Measurements from ENCODE around the gene PSAPL1. TPM values are rescaled to one million over a fixed set of nuclear protein-coding genes. Genes with fewer than 3 reads are reported as not detected.

PSAPL1 gene
- total and polyA plus RNA-seq, 4 donors: not detected

- Histone ChIP-seq H3K27me3 (ENCODE audit: control insufficient read depth in 4 of 4, insufficient read depth in 4 of 4, low read length in 3 of 4) (no peaks in the 10 kb centered on the region), H3K36me3 (ENCODE audit: control insufficient read depth in 4 of 4, insufficient read depth in 3 of 4, low read depth in 1 of 4, low read length in 3 of 4) (no peaks in the 10 kb centered on the region), H3K4me3 (ENCODE audit: low read depth in 1 of 3, low read length in 3 of 3) (no peak overlapping the region), H3K9me3 (ENCODE audit: control insufficient read depth in 4 of 4, low read length in 3 of 4) (no peaks in the 10 kb centered on the region), H3K27ac (ENCODE audit: low read depth in 1 of 2, low read length in 2 of 2) (no peak overlapping the region), H3K4me1 (ENCODE audit: control insufficient read depth in 4 of 4, insufficient read depth in 4 of 4, low read length in 3 of 4) (no peaks in the 10 kb centered on the region), H3K9ac (ENCODE audit: low read depth in 1 of 2, low read length in 2 of 2) (no peak overlapping the region)
- TF ChIP-seq YY1 (IDR thresholded peaks at IDR 0.05) (no peak), RXRA (IDR thresholded peaks at IDR 0.05) (no peak), REST (IDR thresholded peaks at IDR 0.05) (no peak), MAX (IDR thresholded peaks at IDR 0.05) (no peak), SP1 (IDR thresholded peaks at IDR 0.05) (no peak), NR2F2 (IDR thresholded peaks at IDR 0.05) (no peak), FOXA2 (IDR thresholded peaks at IDR 0.05) (no peak), GABPA (IDR thresholded peaks at IDR 0.05 in 1 of 2, conservative IDR thresholded peaks at IDR 0.05 in 1 of 2) (no peak), HNF4G (IDR thresholded peaks at IDR 0.05) (no peak), TAF1 (conservative IDR thresholded peaks at IDR 0.05) (no peak), ZBTB33 (IDR thresholded peaks at IDR 0.05) (no peak), RAD21 (IDR thresholded peaks at IDR 0.05) (no peak), JUND (IDR thresholded peaks at IDR 0.05) (no peak), FOXA1 (IDR thresholded peaks at IDR 0.05) (no peak), ATF3 (IDR thresholded peaks at IDR 0.05) (no peak)
- no peak for DNase-seq (ENCODE audit: low spot score)
- WGBS: 95% methylated on average over 7 of the region's 7 CpGs
These were observed 43.0 kb upstream of the PSAPL1 start for GRCh38 chr4:7477695-7478094.

GRCh38 chr4:7476820-7477219, 42.1 kb upstream of the PSAPL1 start:
- no peaks in the 10 kb centered on the region for H3K27me3 ChIP-seq (ENCODE audit: control insufficient read depth in 4 of 4, insufficient read depth in 4 of 4, low read length in 3 of 4)
- no peaks in the 10 kb centered on the region for H3K36me3 ChIP-seq (ENCODE audit: control insufficient read depth in 4 of 4, insufficient read depth in 3 of 4, low read depth in 1 of 4, low read length in 3 of 4)
- TF ChIP-seq MAX (IDR thresholded peaks at IDR 0.05) (no peak), SP1 (IDR thresholded peaks at IDR 0.05) (no peak), YY1 (IDR thresholded peaks at IDR 0.05) (no peak), EGR1 (IDR thresholded peaks at IDR 0.05; ENCODE audit: low read depth in 2 of 2) (no peak), RAD21 (IDR thresholded peaks at IDR 0.05) (no peak), FOXA2 (IDR thresholded peaks at IDR 0.05) (no peak), NR2F2 (IDR thresholded peaks at IDR 0.05) (no peak), GABPA (IDR thresholded peaks at IDR 0.05 in 1 of 2, conservative IDR thresholded peaks at IDR 0.05 in 1 of 2) (no peak), REST (IDR thresholded peaks at IDR 0.05) (no peak), ATF3 (IDR thresholded peaks at IDR 0.05) (no peak), HNF4A (conservative IDR thresholded peaks at IDR 0.05) (no peak)
- 80% methylated on average over 6 of the region's 6 CpGs for WGBS
- H3K9ac ChIP-seq (ENCODE audit: low read depth in 1 of 2, low read length in 2 of 2): no peak overlapping the region
- H3K4me1 ChIP-seq (ENCODE audit: control insufficient read depth in 4 of 4, insufficient read depth in 4 of 4, low read length in 3 of 4): no peaks in the 10 kb centered on the region
- no peaks in the 10 kb centered on the region for H3K9me3 ChIP-seq (ENCODE audit: control insufficient read depth in 4 of 4, low read length in 3 of 4)
- DNase-seq (ENCODE audit: low spot score): no peak
- H3K4me3 ChIP-seq (ENCODE audit: low read depth in 1 of 3, low read length in 3 of 3): no peak overlapping the region
- H3K27ac ChIP-seq (ENCODE audit: low read depth in 1 of 2, low read length in 2 of 2): no peak overlapping the region

All from liver (tissue), 9 donors.